ENCODE measurements around the gene JAKMIP1.

Gene JAKMIP1

DNA sequence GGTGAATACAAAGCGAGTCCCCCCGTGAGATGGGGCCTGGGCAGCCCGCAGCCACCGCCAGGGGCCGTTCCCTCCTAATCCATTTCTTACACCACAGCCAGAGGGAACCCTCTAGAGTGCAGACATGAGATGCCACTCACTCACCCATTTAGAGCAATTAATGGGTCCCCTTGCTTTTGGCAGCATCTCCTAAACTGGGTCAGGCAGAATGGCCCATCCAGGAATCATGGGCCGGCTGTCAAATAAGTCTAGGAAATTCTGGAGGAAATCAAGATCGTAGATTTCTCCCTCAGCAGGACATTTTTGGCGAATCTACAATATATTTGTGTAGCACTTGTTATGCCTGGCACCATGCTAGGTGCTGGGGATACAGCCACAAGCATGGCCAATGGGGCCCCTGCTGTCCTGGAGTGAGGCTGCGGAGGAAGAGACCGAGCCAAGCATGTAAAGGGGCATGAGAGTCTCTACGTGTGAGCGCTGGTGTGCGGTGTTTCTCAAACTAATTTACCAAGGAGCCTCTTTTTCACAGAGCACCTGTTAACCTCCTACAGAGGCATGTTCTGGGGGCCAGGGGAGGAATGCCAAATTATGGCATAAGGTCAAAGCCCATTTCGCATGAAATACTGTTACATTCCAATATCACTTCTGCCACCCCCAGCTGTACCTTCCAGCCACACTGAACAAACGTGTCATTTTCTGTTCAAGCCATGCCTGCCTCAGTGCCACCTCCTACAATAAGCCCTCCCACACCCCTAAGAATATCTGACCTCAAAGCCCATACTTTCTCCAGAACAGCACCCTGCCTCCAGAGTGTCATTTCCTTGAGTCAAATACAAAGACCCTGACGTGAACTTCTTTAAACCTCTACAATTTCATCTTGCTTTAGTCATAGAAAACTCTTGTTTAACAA is 28.1 kb upstream of the JAKMIP1 start:
- DNase-seq (ENCODE audit: extremely low read depth, low read depth), result no peak
- TF ChIP-seq, protein P1, sequence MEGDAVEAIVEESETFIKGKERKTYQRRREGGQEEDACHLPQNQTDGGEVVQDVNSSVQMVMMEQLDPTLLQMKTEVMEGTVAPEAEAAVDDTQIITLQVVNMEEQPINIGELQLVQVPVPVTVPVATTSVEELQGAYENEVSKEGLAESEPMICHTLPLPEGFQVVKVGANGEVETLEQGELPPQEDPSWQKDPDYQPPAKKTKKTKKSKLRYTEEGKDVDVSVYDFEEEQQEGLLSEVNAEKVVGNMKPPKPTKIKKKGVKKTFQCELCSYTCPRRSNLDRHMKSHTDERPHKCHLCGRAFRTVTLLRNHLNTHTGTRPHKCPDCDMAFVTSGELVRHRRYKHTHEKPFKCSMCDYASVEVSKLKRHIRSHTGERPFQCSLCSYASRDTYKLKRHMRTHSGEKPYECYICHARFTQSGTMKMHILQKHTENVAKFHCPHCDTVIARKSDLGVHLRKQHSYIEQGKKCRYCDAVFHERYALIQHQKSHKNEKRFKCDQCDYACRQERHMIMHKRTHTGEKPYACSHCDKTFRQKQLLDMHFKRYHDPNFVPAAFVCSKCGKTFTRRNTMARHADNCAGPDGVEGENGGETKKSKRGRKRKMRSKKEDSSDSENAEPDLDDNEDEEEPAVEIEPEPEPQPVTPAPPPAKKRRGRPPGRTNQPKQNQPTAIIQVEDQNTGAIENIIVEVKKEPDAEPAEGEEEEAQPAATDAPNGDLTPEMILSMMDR (IDR thresholded peaks at IDR 0.05; ENCODE audit: low read depth, low read length), result no peak

DNA sequence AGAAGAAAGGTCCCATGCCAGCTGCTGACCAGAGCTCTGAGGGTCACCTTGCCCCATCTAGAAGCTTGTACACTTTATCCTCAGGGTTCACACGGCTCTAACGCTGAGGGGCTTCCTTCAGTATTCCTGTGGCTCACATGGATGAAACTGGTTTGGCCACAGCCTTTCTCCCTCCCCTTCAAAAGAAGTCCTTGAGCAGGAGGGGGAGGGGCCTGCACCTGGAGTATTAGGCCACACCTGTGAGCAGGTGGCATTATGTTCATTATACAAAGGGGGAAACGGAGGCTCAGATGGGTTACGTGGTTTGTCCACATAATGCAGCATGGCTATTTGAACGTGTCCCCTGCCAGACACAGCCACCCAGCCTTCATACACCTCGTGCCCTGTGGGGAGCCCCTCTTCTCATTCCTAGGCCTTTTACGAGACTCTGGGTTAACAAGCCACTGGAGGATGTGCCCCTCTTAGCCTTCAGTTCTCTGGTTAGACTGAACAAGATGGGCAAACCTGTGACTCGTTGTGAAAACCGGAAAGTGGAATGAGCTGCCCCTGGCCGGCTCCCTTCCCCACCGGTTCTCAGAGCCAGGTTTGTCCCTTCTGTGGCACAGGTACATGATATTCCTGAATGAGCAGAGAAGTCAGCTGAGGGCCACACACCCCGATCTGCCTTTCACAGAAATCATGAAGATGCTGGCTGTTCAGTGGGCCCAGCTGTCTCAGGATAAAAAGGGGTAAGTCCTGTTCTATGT is 27.2 kb upstream of the JAKMIP1 start:
- TF ChIP-seq, protein P1 (IDR thresholded peaks at IDR 0.05; ENCODE audit: low read depth, low read length), result no peak
- no peak for DNase-seq (ENCODE audit: extremely low read depth, low read depth)

DNA sequence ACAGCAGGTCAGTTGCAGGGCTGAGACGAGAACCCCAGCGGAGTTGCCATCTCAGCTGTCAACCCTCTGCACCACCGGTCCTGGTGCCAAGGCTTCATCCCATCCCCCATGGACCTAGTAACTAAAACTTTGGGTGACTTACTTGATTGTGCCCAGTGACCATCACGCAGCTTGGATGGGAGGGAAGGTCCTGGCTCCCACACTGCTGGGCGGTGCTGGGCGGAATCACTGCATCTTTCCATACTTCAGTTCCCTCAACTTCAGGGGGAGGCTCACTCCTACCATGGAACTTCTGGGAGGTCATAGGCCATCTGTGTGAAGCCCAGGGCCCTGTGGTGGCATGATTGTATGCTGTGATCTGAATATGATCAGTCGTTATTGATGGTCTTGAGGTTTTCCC is 26.2 kb upstream of the JAKMIP1 start:
- TF ChIP-seq, protein P1 (IDR thresholded peaks at IDR 0.05; ENCODE audit: low read depth, low read length), result no peak
- no peak for DNase-seq (ENCODE audit: extremely low read depth, low read depth)

DNA sequence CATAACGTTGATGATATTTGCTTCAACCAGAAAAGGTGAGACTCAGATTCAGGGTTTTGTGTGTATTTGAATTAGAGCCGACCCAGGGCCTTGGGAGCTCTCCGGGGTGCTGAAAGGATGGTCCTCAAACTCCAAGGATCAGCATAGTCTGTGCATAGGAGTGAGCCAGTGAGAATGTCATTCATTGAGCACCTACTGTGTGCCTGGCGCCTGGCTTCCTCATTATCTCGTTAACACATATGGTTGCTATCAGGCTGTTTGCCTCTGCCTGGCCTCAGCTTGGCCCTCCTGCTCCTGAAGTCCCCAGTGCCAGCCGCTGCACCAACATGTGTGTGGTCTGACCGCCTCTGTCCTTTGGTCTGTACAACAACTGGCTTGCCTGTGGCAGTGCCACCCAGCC is 25.1 kb upstream of the JAKMIP1 start:
- TF ChIP-seq, protein P1 (IDR thresholded peaks at IDR 0.05; ENCODE audit: low read depth, low read length), result no peak
- DNase-seq (ENCODE audit: extremely low read depth, low read depth), result no peak

DNA sequence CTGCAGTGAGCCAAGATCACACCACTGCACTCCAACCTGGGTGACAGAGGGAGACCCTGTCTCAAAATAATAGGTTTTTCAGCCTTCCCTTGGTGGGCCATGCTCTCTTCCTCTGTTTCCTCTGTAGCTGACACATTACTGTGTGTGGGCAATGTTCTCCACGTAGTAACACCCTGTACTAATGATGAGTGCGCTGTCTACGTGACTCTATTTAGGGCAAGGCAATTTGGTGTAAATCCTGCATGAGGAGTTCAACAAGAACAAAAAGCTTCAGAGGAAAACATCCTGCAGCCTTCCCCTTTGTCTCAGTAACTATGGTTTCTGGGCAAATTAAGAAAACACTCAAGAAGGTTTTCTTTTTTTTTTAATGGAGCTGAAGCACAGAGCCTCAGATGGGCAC is 24.4 kb upstream of the JAKMIP1 start:
- no peak for DNase-seq (ENCODE audit: extremely low read depth, low read depth)
- TF ChIP-seq, protein P1 (IDR thresholded peaks at IDR 0.05; ENCODE audit: low read depth, low read length), result no peak

DNA sequence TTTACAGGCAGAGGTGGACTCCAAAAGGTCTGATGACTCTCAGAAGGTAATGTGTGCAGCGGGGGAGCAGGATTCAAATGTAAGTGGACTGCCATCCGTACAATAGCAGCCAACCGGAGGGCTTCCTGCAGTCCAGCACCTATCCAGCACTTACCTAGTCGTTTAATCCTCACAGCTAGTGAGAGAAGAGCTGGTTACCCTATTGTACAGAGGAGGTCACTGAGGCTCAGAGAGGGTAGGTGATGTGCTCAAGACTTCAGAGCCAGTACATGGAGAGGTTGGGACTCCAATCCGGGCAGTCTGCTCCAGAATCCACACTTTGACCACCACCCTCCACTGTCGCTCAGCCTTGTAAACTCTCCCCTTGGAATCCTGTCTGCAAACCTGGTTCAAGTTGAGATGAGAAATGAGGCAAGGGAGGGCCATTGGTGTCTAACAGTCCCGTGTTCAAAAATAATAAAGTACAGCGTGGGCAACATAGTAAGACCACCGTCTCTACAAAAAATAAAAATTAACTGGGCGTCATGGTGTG is 22.5 kb upstream of the JAKMIP1 start:
- DNase-seq (ENCODE audit: extremely low read depth, low read depth), result no peak
- TF ChIP-seq, protein P1 (IDR thresholded peaks at IDR 0.05; ENCODE audit: low read depth, low read length), result no peak
